Measurements from ENCODE around the gene ALDH1A2. TPM values are rescaled to one million over a fixed set of nuclear protein-coding genes. Genes with fewer than 3 reads are reported as not detected.

Gene ALDH1A2
- total RNA-seq, 2 donors from 2014 or later = not detected

DNA sequence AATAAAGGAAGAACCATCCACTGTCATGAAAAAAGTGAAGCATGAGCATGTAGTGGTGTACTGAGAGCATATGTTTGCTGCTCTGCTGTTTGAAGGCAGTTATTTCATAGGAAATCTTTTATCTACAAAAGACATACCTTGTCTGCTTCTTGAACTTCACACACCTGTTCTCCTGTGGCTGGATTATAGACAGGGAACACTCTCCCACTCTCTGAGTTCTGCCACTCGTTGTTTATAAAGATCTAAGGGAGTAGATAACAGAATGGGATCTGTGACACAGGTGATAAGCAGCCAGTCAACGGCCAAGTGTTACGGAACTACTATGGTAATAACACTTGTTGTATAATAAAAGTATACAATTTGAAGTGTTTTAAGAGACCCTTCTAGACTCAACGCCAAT, 51.5 kb downstream of the ALDH1A2 start:
- peaks cover 45% of the 10 kb centered on the region for H3K27me3 ChIP-seq (ENCODE audit: control insufficient read depth, insufficient read depth, low read length, poor library complexity, severe bottlenecking)
- no peak overlapping the region for H3K27ac ChIP-seq (ENCODE audit: low read depth, low read length)
- Mint-ChIP-seq H3K4me3 (no peak overlapping the region), H3K27me3 (ENCODE audit: insufficient read depth) (peaks cover 34% of the 10 kb centered on the region), H3K36me3 (ENCODE audit: low read depth) (no peaks in the 10 kb centered on the region), H3K27ac (no peak overlapping the region), H3K9me3 (no peaks in the 10 kb centered on the region), H3K4me1 (no peaks in the 10 kb centered on the region)
- no peaks in the 10 kb centered on the region for H3K36me3 ChIP-seq (ENCODE audit: control insufficient read depth, insufficient read depth, low read length)
- H3K9ac ChIP-seq (ENCODE audit: extremely low read depth, low read length, poor library complexity, severe bottlenecking) = no peak overlapping the region
- TF ChIP-seq CTCF (conservative IDR thresholded peaks at IDR 0.05) = no peak
- no peak for DNase-seq
- no peak overlapping the region for H3K4me3 ChIP-seq (ENCODE audit: low read length)
- no peaks in the 10 kb centered on the region for H3K9me3 ChIP-seq (ENCODE audit: control insufficient read depth, low read length)
- 90% methylated on average over 4 of the region's 4 CpGs; no CpG with 5 or more reads in 1 of the 2 experiments for WGBS, 2 experiments (ENCODE audit: insufficient coverage in 1 of 2, insufficient read length in 1 of 2)
- no peaks in the 10 kb centered on the region for H3K4me1 ChIP-seq (ENCODE audit: control insufficient read depth, insufficient read depth, low read length)

DNA sequence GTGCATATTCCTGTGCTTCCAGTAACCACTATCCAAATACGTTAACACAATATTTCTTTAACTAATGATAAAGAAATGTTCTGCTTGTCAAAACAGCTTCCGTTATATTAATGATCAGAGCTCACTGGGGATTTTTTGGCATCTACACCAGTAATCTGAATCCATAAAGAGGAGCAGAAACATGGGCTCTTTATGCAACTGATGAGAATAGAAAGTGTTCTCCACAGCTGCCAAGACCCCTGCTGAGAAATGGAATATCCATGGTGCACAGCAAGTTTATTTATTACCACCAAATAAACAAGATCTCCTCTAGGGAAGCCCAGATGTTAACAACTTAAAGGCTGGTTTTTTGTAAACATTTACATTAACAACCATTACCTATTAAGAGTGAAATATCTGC, 54.5 kb downstream of the ALDH1A2 start:
- peaks cover 44% of the 10 kb centered on the region for H3K27me3 Mint-ChIP-seq (ENCODE audit: insufficient read depth)
- no peak overlapping the region for H3K27ac ChIP-seq (ENCODE audit: low read depth, low read length)
- WGBS, 2 experiments (ENCODE audit: insufficient coverage in 1 of 2, insufficient read length in 1 of 2) = 100% methylated on average over 1 to 2 of the region's 2 CpGs
- peaks cover 11% of the 10 kb centered on the region for H3K9me3 Mint-ChIP-seq
- TF ChIP-seq CTCF (conservative IDR thresholded peaks at IDR 0.05) = no peak
- no peak overlapping the region for H3K4me3 Mint-ChIP-seq
- no peaks in the 10 kb centered on the region for H3K36me3 Mint-ChIP-seq (ENCODE audit: low read depth)
- H3K9me3 ChIP-seq (ENCODE audit: control insufficient read depth, low read length) = peaks cover 7% of the 10 kb centered on the region
- H3K27me3 ChIP-seq (ENCODE audit: control insufficient read depth, insufficient read depth, low read length, poor library complexity, severe bottlenecking) = peaks cover 50% of the 10 kb centered on the region
- no peak overlapping the region for H3K4me3 ChIP-seq (ENCODE audit: low read length)
- no peak for DNase-seq
- no peak overlapping the region for H3K9ac ChIP-seq (ENCODE audit: extremely low read depth, low read length, poor library complexity, severe bottlenecking)
- no peaks in the 10 kb centered on the region for H3K36me3 ChIP-seq (ENCODE audit: control insufficient read depth, insufficient read depth, low read length)
- H3K4me1 ChIP-seq (ENCODE audit: control insufficient read depth, insufficient read depth, low read length) = no peaks in the 10 kb centered on the region
- no peaks in the 10 kb centered on the region for H3K4me1 Mint-ChIP-seq
- no peak overlapping the region for H3K27ac Mint-ChIP-seq

- H3K27me3 Mint-ChIP-seq (ENCODE audit: insufficient read depth) = peaks cover 46% of the 10 kb centered on the region
- H3K4me3 Mint-ChIP-seq = no peak overlapping the region
- no peaks in the 10 kb centered on the region for H3K36me3 ChIP-seq (ENCODE audit: control insufficient read depth, insufficient read depth, low read length)
- WGBS, 2 experiments (ENCODE audit: insufficient coverage in 1 of 2, insufficient read length in 1 of 2) = 97% methylated on average over 3 of the region's 3 CpGs
- no peak overlapping the region for H3K4me3 ChIP-seq (ENCODE audit: low read length)
- no peaks in the 10 kb centered on the region for H3K4me1 Mint-ChIP-seq
- peaks cover 7% of the 10 kb centered on the region for H3K9me3 ChIP-seq (ENCODE audit: control insufficient read depth, low read length)
- peaks cover 10% of the 10 kb centered on the region for H3K27me3 ChIP-seq (ENCODE audit: control insufficient read depth, insufficient read depth, low read length, poor library complexity, severe bottlenecking)
- peaks cover 21% of the 10 kb centered on the region for H3K9me3 Mint-ChIP-seq
- no peak for DNase-seq
- no peak overlapping the region for H3K27ac Mint-ChIP-seq
- no peak overlapping the region for H3K27ac ChIP-seq (ENCODE audit: low read depth, low read length)
- no peaks in the 10 kb centered on the region for H3K36me3 Mint-ChIP-seq (ENCODE audit: low read depth)
- H3K4me1 ChIP-seq (ENCODE audit: control insufficient read depth, insufficient read depth, low read length) = no peaks in the 10 kb centered on the region
- no peak for TF ChIP-seq CTCF (conservative IDR thresholded peaks at IDR 0.05)
- no peak overlapping the region for H3K9ac ChIP-seq (ENCODE audit: extremely low read depth, low read length, poor library complexity, severe bottlenecking)
Observed at GRCh38 chr15:58003810-58004209, 61.7 kb downstream of the ALDH1A2 start.
